Keratinocyte (primary cell): Measurements from ENCODE around the gene PEAR1.

Source experiments
- EZH2 ChIP-seq: IDR thresholded peaks from one replicate; pipeline ENCODE4 v1.6.1; 2012; ENCODE audit warnings: inconsistent platforms, mild to moderate bottlenecking, low read length, moderate library complexity
- TF ChIP-seq, protein P1 (sequence below), 3 experiments: IDR thresholded peaks in 1 of 3; conservative IDR thresholded peaks in 1 of 3; optimal IDR thresholded peaks in 1 of 3; 2 replicates in 2 of 3; 3 replicates in 1 of 3; pipeline versions ENCODE3 to v1.5.1; 2011; ENCODE audit warnings: low read length in 3 of 3, mild to moderate bottlenecking in 3 of 3, moderate library complexity in 2 of 3, control low read depth in 1 of 3, inconsistent platforms in 1 of 3; ENCODE audit not compliant: insufficient read depth in 2 of 3; ENCODE audit errors: extremely low read depth in 1 of 3

DNA sequence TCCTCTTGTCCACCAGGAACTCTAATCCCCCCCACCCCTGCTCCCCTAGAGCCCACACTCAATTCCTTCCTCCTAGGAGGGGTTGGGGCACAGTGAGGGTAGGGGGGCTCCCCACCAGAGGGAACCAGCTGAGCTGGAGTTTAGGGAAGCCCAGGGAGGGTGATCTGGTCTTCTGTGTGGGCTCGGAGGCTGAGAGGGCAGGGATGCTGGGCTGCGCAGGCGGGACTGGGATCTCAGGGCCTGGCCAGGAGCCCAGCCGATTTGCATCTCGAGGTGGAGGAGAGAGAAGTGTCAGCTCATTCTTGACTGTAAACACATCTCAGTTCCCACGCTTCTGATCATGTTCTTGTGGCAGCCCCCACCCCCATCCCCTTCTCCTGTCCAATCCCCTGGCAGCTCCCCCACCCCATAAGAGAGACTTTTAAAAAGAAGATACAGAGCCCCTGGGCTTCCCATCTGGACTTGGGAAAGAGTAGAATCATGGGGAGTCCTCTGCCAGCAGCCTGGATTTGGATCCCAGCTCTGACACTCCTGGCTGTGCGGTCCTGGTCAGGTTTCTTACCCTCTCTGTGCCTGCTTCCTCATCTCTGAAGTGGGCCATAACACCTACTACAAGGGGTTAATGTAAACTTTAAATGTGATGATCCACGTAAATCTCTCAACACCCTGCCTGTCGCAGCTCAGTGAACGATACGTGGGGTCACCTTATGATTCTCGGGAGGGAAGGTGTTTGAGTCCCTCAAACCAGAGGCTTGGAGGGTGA, 6.6 kb downstream of the PEAR1 start:
- TF ChIP-seq, protein P1, sequence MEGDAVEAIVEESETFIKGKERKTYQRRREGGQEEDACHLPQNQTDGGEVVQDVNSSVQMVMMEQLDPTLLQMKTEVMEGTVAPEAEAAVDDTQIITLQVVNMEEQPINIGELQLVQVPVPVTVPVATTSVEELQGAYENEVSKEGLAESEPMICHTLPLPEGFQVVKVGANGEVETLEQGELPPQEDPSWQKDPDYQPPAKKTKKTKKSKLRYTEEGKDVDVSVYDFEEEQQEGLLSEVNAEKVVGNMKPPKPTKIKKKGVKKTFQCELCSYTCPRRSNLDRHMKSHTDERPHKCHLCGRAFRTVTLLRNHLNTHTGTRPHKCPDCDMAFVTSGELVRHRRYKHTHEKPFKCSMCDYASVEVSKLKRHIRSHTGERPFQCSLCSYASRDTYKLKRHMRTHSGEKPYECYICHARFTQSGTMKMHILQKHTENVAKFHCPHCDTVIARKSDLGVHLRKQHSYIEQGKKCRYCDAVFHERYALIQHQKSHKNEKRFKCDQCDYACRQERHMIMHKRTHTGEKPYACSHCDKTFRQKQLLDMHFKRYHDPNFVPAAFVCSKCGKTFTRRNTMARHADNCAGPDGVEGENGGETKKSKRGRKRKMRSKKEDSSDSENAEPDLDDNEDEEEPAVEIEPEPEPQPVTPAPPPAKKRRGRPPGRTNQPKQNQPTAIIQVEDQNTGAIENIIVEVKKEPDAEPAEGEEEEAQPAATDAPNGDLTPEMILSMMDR (optimal IDR thresholded peaks at IDR 0.05 in 1 of 3, IDR thresholded peaks at IDR 0.05 in 1 of 3, conservative IDR thresholded peaks at IDR 0.05 in 1 of 3; ENCODE audit: extremely low read depth in 1 of 3, insufficient read depth in 2 of 3, low read length in 3 of 3): no peak
- no peak for TF ChIP-seq EZH2
